ENCODE results near the gene AACS.
"Not testable (repeated sequence)": the region's sequence is repeated elsewhere in the genome, so short reads cannot be mapped to it uniquely, and the experiment has no call there.

AACS gene

DNA sequence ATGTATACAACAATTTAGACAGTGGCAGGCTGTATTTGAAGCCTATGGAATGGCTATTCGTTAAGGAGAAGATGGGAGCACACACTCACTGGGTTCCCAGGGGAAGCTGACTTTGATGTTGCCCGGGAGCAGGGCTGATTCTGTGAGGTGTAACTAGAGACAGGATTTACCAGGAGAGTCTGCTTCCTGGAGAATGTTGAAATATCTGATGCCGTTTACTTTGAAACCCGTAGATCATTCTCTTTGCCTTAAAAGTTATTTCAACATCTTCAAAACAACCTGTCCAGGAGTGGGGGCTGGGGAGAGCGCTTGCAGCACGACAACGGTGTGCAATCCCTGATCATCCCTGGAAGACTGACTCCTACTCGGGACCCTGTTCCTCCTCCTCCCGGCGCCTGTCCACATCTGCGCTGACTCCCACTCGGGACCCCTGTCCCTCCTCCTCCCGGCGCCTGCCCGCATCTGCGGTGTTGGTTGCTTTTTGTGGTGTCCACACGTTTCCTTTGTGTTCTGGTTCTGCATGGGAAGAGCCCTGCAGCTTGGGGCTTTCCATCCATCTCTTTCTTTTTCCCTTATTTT, 72.6 kb downstream of the AACS start:
- Histone ChIP-seq H3K9me2 (replicated peaks; ENCODE audit: control insufficient read depth, low read length) (no peaks in the 10 kb centered on the region), H3K4me2 (ENCODE audit: low read length) (no peak overlapping the region), H4K20me1 (ENCODE audit: control insufficient read depth, insufficient read depth, low read depth, low read length) (no peaks in the 10 kb centered on the region), H3F3A (ENCODE audit: control insufficient read depth, insufficient read depth) (no peaks in the 10 kb centered on the region), H3K36me3 (ENCODE audit: control insufficient read depth, low read length) (peaks cover 8% of the 10 kb centered on the region; the same call in 1 of the 2 replicates), H3K4me3 (ENCODE audit: low read length) (no peak overlapping the region), H3K27ac (ENCODE audit: low read depth, low read length) (no peak overlapping the region), H3K27me3 (ENCODE audit: control insufficient read depth, low read length) (no peaks in the 10 kb centered on the region), H3K79me2 (ENCODE audit: control insufficient read depth, low read length) (no peaks in the 10 kb centered on the region), H3K4me1 (ENCODE audit: control insufficient read depth, low read length) (no peaks in the 10 kb centered on the region), H3K9me3 (ENCODE audit: control insufficient read depth, insufficient read depth, low read length) (no peaks in the 10 kb centered on the region)
- TF ChIP-seq EZH2phosphoT487 (IDR thresholded peaks at IDR 0.05; ENCODE audit: borderline replicate concordance, low read length) = no peak
- TF ChIP-seq, protein P1, sequence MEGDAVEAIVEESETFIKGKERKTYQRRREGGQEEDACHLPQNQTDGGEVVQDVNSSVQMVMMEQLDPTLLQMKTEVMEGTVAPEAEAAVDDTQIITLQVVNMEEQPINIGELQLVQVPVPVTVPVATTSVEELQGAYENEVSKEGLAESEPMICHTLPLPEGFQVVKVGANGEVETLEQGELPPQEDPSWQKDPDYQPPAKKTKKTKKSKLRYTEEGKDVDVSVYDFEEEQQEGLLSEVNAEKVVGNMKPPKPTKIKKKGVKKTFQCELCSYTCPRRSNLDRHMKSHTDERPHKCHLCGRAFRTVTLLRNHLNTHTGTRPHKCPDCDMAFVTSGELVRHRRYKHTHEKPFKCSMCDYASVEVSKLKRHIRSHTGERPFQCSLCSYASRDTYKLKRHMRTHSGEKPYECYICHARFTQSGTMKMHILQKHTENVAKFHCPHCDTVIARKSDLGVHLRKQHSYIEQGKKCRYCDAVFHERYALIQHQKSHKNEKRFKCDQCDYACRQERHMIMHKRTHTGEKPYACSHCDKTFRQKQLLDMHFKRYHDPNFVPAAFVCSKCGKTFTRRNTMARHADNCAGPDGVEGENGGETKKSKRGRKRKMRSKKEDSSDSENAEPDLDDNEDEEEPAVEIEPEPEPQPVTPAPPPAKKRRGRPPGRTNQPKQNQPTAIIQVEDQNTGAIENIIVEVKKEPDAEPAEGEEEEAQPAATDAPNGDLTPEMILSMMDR (IDR thresholded peaks at IDR 0.05; ENCODE audit: low read depth, low read length, poor library complexity, severe bottlenecking) = no peak

GRCh38 chr12:125140279-125141209, 75.3 kb downstream of the AACS start:
- no peaks in the 10 kb centered on the region for H3K27me3 ChIP-seq (ENCODE audit: control insufficient read depth, low read length)
- H3K9me3 ChIP-seq (ENCODE audit: control insufficient read depth, insufficient read depth, low read length) = no peaks in the 10 kb centered on the region
- H3K4me3 ChIP-seq (ENCODE audit: low read length) = no peak overlapping the region
- H3K27ac ChIP-seq (ENCODE audit: low read depth, low read length) = no peak overlapping the region
- no peaks in the 10 kb centered on the region for H3K9me2 ChIP-seq (replicated peaks; ENCODE audit: control insufficient read depth, low read length)
- H3F3A ChIP-seq (ENCODE audit: control insufficient read depth, insufficient read depth) = no peaks in the 10 kb centered on the region
- no peaks in the 10 kb centered on the region for H3K4me1 ChIP-seq (ENCODE audit: control insufficient read depth, low read length)
- TF ChIP-seq, protein P1 (IDR thresholded peaks at IDR 0.05; ENCODE audit: low read depth, low read length, poor library complexity, severe bottlenecking) = no peak
- no peak for TF ChIP-seq EZH2phosphoT487 (IDR thresholded peaks at IDR 0.05; ENCODE audit: borderline replicate concordance, low read length)
- H4K20me1 ChIP-seq (ENCODE audit: control insufficient read depth, insufficient read depth, low read depth, low read length) = no peaks in the 10 kb centered on the region
- H3K36me3 ChIP-seq (ENCODE audit: control insufficient read depth, low read length) = peaks cover 35% of the 10 kb centered on the region
- peaks cover 11% of the 10 kb centered on the region for H3K79me2 ChIP-seq (ENCODE audit: control insufficient read depth, low read length)
- no peak overlapping the region for H3K4me2 ChIP-seq (ENCODE audit: low read length)

GRCh38 chr12:125141210-125141573, 76.0 kb downstream of the AACS start:
- not testable (repeated sequence) for H3K4me3 ChIP-seq (ENCODE audit: low read length); H3K4me1 ChIP-seq (ENCODE audit: control insufficient read depth, low read length); H4K20me1 ChIP-seq (ENCODE audit: control insufficient read depth, insufficient read depth, low read depth, low read length); H3K9me3 ChIP-seq (ENCODE audit: control insufficient read depth, insufficient read depth, low read length); H3K9me2 ChIP-seq (replicated peaks; ENCODE audit: control insufficient read depth, low read length); H3K27me3 ChIP-seq (ENCODE audit: control insufficient read depth, low read length); H3F3A ChIP-seq (ENCODE audit: control insufficient read depth, insufficient read depth); H3K27ac ChIP-seq (ENCODE audit: low read depth, low read length); H3K4me2 ChIP-seq (ENCODE audit: low read length)
- H3K36me3 ChIP-seq (ENCODE audit: control insufficient read depth, low read length) = peaks cover 41% of the 10 kb centered on the region
- peaks cover 17% of the 10 kb centered on the region for H3K79me2 ChIP-seq (ENCODE audit: control insufficient read depth, low read length)

- TF ChIP-seq EZH2phosphoT487 (IDR thresholded peaks at IDR 0.05; ENCODE audit: borderline replicate concordance, low read length) = no peak
- TF ChIP-seq, protein P1 (IDR thresholded peaks at IDR 0.05; ENCODE audit: low read depth, low read length, poor library complexity, severe bottlenecking) = no peak
- no peak overlapping the region for H3K4me2 ChIP-seq (ENCODE audit: low read length)
- no peaks in the 10 kb centered on the region for H3K9me3 ChIP-seq (ENCODE audit: control insufficient read depth, insufficient read depth, low read length)
- H3K36me3 ChIP-seq (ENCODE audit: control insufficient read depth, low read length) = peaks cover 54% of the 10 kb centered on the region
- peaks cover 16% of the 10 kb centered on the region for H3K4me1 ChIP-seq (ENCODE audit: control insufficient read depth, low read length)
- no peaks in the 10 kb centered on the region for H4K20me1 ChIP-seq (ENCODE audit: control insufficient read depth, insufficient read depth, low read depth, low read length)
- H3F3A ChIP-seq (ENCODE audit: control insufficient read depth, insufficient read depth) = no peaks in the 10 kb centered on the region
- no peak overlapping the region for H3K27ac ChIP-seq (ENCODE audit: low read depth, low read length)
- no peaks in the 10 kb centered on the region for H3K9me2 ChIP-seq (replicated peaks; ENCODE audit: control insufficient read depth, low read length)
- no peak overlapping the region for H3K4me3 ChIP-seq (ENCODE audit: low read length)
- H3K27me3 ChIP-seq (ENCODE audit: control insufficient read depth, low read length) = no peaks in the 10 kb centered on the region
- peaks cover 31% of the 10 kb centered on the region for H3K79me2 ChIP-seq (ENCODE audit: control insufficient read depth, low read length)
Measured at GRCh38 chr12:125142601-125143000, 77.4 kb downstream of the AACS start.

Measured in DOHH2 (cell line).